Small intestine (tissue), 7 donors: Measurements from ENCODE around the gene CFAP92. TPM values are rescaled to one million over a fixed set of nuclear protein-coding genes. Genes with fewer than 3 reads are reported as not detected.

Source experiments
- DNase-seq, 2 donors: peaks; one replicate each; pipeline versions ENCODE4 v3.0.0 to v3.0.0-alpha.2; 2013
- FAIRE-seq: peaks from 2 replicates; lab custom pipeline; 2012; peaks lifted over from hg19 to GRCh38; lab: Jason Lieb, UNC
- H3K27ac ChIP-seq, 3 donors: one replicate each; pipeline ENCODE4 v1.5.1; 2013; ENCODE audit warnings: low read length in 2 of 3, mild to moderate bottlenecking in 2 of 3, control low read depth in 1 of 3, inconsistent platforms in 1 of 3, low read depth in 1 of 3, moderate library complexity in 1 of 3
- H3K27me3 ChIP-seq, 3 donors: one replicate each; pipeline ENCODE4 v1.6.1; 2013; ENCODE audit warnings: low read length in 3 of 3, inconsistent platforms in 1 of 3; ENCODE audit not compliant: control insufficient read depth in 3 of 3, insufficient read depth in 3 of 3
- H3K36me3 ChIP-seq, 3 donors: one replicate each; pipeline ENCODE4 v1.6.1; 2013; ENCODE audit warnings: low read length in 3 of 3, inconsistent platforms in 1 of 3, low read depth in 1 of 3, mild to moderate bottlenecking in 1 of 3, moderate library complexity in 1 of 3; ENCODE audit not compliant: control insufficient read depth in 3 of 3, insufficient read depth in 2 of 3
- H3K4me1 ChIP-seq, 3 donors: one replicate each; pipeline ENCODE4 v1.6.1; 2013; ENCODE audit warnings: low read length in 2 of 3, inconsistent platforms in 1 of 3, low read depth in 1 of 3, mild to moderate bottlenecking in 1 of 3, moderate library complexity in 1 of 3; ENCODE audit not compliant: control insufficient read depth in 3 of 3, insufficient read depth in 2 of 3
- H3K4me3 ChIP-seq, 3 donors: one replicate each; pipeline ENCODE4 v1.5.1; 2013; ENCODE audit warnings: low read length in 3 of 3, control low read depth in 1 of 3, inconsistent platforms in 1 of 3, low read depth in 1 of 3, mild to moderate bottlenecking in 1 of 3, moderate library complexity in 1 of 3
- H3K9me3 ChIP-seq, 2 donors: one replicate each; pipeline ENCODE4 v1.6.1; 2013; ENCODE audit warnings: low read depth in 1 of 2, low read length in 1 of 2; ENCODE audit not compliant: control insufficient read depth in 2 of 2, insufficient read depth in 1 of 2
- WGBS, 3 donors: extraction: QIAGEN DNeasy Blood & Tissue Kit; methylation state at CpG; one replicate each; pipeline ENCODE4 v1.1.7; 2013; 5-methylcytosine and 5-hydroxymethylcytosine counted together
- polyA plus RNA-seq, 4 donors: library from polyadenylated mRNA; stranded (reverse) in 3 of 4; unstranded in 1 of 4; fragments of 200-250 nt in 3 of 4; fragments of 120-200 nt in 1 of 4; gene quantifications; one replicate each; pipeline versions ENCODE4 v1.2.1 to v1.2.3, GENCODE V29; 2013
- donor health status: healthy with polysubstance abuse.
- donor health status: control.
- donor health status: control.
- donor health status: Bipolar disorder and iron deficiency.
- donor health status: healthy.

CFAP92 gene
- polyA plus RNA-seq, 4 donors = 0.68 to 0.78 TPM; not detected in 2

- no peak for FAIRE-seq
- Histone ChIP-seq H3K36me3 (peaks cover 0 to 3% (median 0%) of the 10 kb centered on the region in 3 donors), H3K27me3 (peaks cover 0 to 2% (median 0%) of the 10 kb centered on the region in 3 donors), H3K4me1 (peaks cover 0 to 14% (median 5%) of the 10 kb centered on the region in 3 donors), H3K27ac (peak overlapping the region; percentile 6 to 88 (median 55)), H3K9me3 (no peaks in the 10 kb centered on the region), H3K4me3 (no peak overlapping the region)
- peak; percentile 77 to 86 for DNase-seq
- 1 to 35% (median 10%) methylated on average over 6 of the region's 6 CpGs for WGBS, 3 donors
Observed at GRCh38 chr3:129016356-129016719, 22.5 kb upstream of the CFAP92 start.

GRCh38 chr3:129015388-129016105, 21.7 kb upstream of the CFAP92 start:
- peaks cover 0 to 14% (median 5%) of the 10 kb centered on the region in 3 donors for H3K4me1 ChIP-seq
- no peak for FAIRE-seq
- no peaks in the 10 kb centered on the region for H3K9me3 ChIP-seq
- H3K27me3 ChIP-seq = no peaks in the 10 kb centered on the region
- no peak overlapping the region for H3K4me3 ChIP-seq
- peaks cover 0 to 3% (median 0%) of the 10 kb centered on the region in 3 donors for H3K36me3 ChIP-seq
- no peak for DNase-seq
- WGBS, 3 donors = 61 to 85% (median 66%) methylated on average over 19 of the region's 19 CpGs
- H3K27ac ChIP-seq = peak overlapping the region; percentile 6 to 88 (median 55)

- no peak for DNase-seq
- Histone ChIP-seq H3K36me3 (peaks cover 0 to 3% (median 0%) of the 10 kb centered on the region in 3 donors), H3K4me1 (peaks cover 0 to 14% (median 5%) of the 10 kb centered on the region in 3 donors), H3K9me3 (no peaks in the 10 kb centered on the region), H3K27me3 (no peaks in the 10 kb centered on the region), H3K4me3 (no peak overlapping the region), H3K27ac (peak overlapping the region in 1 of 3 donors; percentile 88)
- WGBS, 3 donors = 90 to 96% (median 91%) methylated on average over 9 of the region's 9 CpGs
- no peak for FAIRE-seq
Observed at GRCh38 chr3:129014793-129015345, 21.0 kb upstream of the CFAP92 start.

GRCh38 chr3:129014148-129014547, 20.3 kb upstream of the CFAP92 start:
- Histone ChIP-seq H3K4me1 (peaks cover 0 to 14% (median 5%) of the 10 kb centered on the region in 3 donors), H3K27ac (peak overlapping the region in 1 of 3 donors; percentile 88), H3K36me3 (peaks cover 0 to 5% (median 0%) of the 10 kb centered on the region in 3 donors), H3K9me3 (no peaks in the 10 kb centered on the region), H3K27me3 (no peaks in the 10 kb centered on the region), H3K4me3 (no peak overlapping the region)
- 74 to 91% (median 90%) methylated on average over 13 of the region's 13 CpGs for WGBS, 3 donors
- DNase-seq (no peak), FAIRE-seq (no peak)

GRCh38 chr3:129013491-129013891, 19.6 kb upstream of the CFAP92 start:
- Histone ChIP-seq H3K27me3 (no peaks in the 10 kb centered on the region), H3K27ac (peak overlapping the region in 1 of 3 donors; percentile 88), H3K9me3 (no peaks in the 10 kb centered on the region), H3K4me3 (no peak overlapping the region), H3K36me3 (peaks cover 0 to 5% (median 0%) of the 10 kb centered on the region in 3 donors), H3K4me1 (peaks cover 0 to 14% (median 5%) of the 10 kb centered on the region in 3 donors)
- FAIRE-seq = no peak
- WGBS, 3 donors = 91 to 100% (median 96%) methylated on average over 3 of the region's 3 CpGs
- no peak for DNase-seq

GRCh38 chr3:129010310-129010956, 16.6 kb upstream of the CFAP92 start:
- FAIRE-seq = no peak

GRCh38 chr3:129009266-129009665, 15.4 kb upstream of the CFAP92 start:
- DNase-seq = no peak
- Histone ChIP-seq H3K4me3 (no peak overlapping the region), H3K4me1 (peaks cover 0 to 4% (median 3%) of the 10 kb centered on the region in 3 donors), H3K9me3 (no peaks in the 10 kb centered on the region), H3K27me3 (peaks cover 0 to 16% (median 0%) of the 10 kb centered on the region in 3 donors), H3K27ac (no peak overlapping the region), H3K36me3 (peaks cover 0 to 7% (median 0%) of the 10 kb centered on the region in 3 donors)
- no peak for FAIRE-seq
- 89 to 96% (median 94%) methylated on average over 2 of the region's 2 CpGs for WGBS, 3 donors

More at GRCh38 chr3:129010310-129010956, 16.6 kb upstream of the CFAP92 start:
- peaks cover 0 to 7% (median 0%) of the 10 kb centered on the region in 3 donors for H3K36me3 ChIP-seq
- H3K9me3 ChIP-seq = no peaks in the 10 kb centered on the region
- DNase-seq = no peak
- H3K27me3 ChIP-seq = peaks cover 0 to 9% (median 0%) of the 10 kb centered on the region in 3 donors
- H3K27ac ChIP-seq = peak overlapping the region in 1 of 3 donors; percentile 50
- WGBS, 3 donors = 63 to 71% (median 70%) methylated on average over 9 of the region's 9 CpGs
- no peaks in the 10 kb centered on the region for H3K4me1 ChIP-seq
- no peak overlapping the region for H3K4me3 ChIP-seq

- Histone ChIP-seq H3K4me3 (no peak overlapping the region), H3K27ac (no peak overlapping the region), H3K4me1 (peaks cover 0 to 7% (median 3%) of the 10 kb centered on the region in 3 donors), H3K9me3 (no peaks in the 10 kb centered on the region), H3K27me3 (peaks cover 0 to 28% (median 4%) of the 10 kb centered on the region in 3 donors), H3K36me3 (peaks cover 0 to 7% (median 0%) of the 10 kb centered on the region in 3 donors)
- no peak for FAIRE-seq
- DNase-seq = no peak
- 68 to 83% (median 83%) methylated on average over 2 of the region's 2 CpGs for WGBS, 3 donors
Observed at GRCh38 chr3:129007792-129008191, 13.9 kb upstream of the CFAP92 start.
